ENCODE data around the gene NPTX1. TPM values are rescaled to one million over a fixed set of nuclear protein-coding genes. Genes with fewer than 3 reads are reported as not detected.

NPTX1 gene
- total RNA-seq, 3 donors from 2014 or later (not counting 1 experiment from before 2014, with no cell fraction given), result 1.0 to 2.2 (median 2.2) TPM

- no peaks in the 10 kb centered on the region for H3K9me3 ChIP-seq (ENCODE audit: control insufficient read depth, insufficient read depth, low read length)
Observed at GRCh38 chr17:80512233-80512632, 35.8 kb upstream of the NPTX1 start.

GRCh38 chr17:80511222-80512180, 35.1 kb upstream of the NPTX1 start:
- intact Hi-C loops (cut with micrococcal nuclease), result no loop called here
- Mint-ChIP-seq H3K4me3 (no peak overlapping the region), H3K27ac (no peak overlapping the region), H3K27me3 (ENCODE audit: low read depth in 2 of 2) (peaks cover 0 to 9% of the 10 kb centered on the region in 2 donors), H3K4me1 (no peaks in the 10 kb centered on the region), H3K36me3 (no peaks in the 10 kb centered on the region), H3K9me3 (no peaks in the 10 kb centered on the region)
- no peak overlapping the region for H3K27ac ChIP-seq (ENCODE audit: low read length)
- no peaks in the 10 kb centered on the region for H3K36me3 ChIP-seq (ENCODE audit: control insufficient read depth, insufficient read depth, low read length)
- TF ChIP-seq CTCF (IDR thresholded peaks at IDR 0.05), result no peak
- no peak overlapping the region for H3K4me3 ChIP-seq (ENCODE audit: low read length)
- ATAC-seq (peak in 1 of 3 donors; percentile 28), DNase-seq (no peak)
- H3K27me3 ChIP-seq (ENCODE audit: control insufficient read depth, insufficient read depth, low read length), result no peaks in the 10 kb centered on the region
- no peaks in the 10 kb centered on the region for H3K9me3 ChIP-seq (ENCODE audit: control insufficient read depth, insufficient read depth, low read length)
- H3K4me1 ChIP-seq (ENCODE audit: control insufficient read depth, insufficient read depth, low read length), result no peaks in the 10 kb centered on the region
- WGBS (ENCODE audit: insufficient coverage), result 55% methylated on average over 18 of the region's 18 CpGs

More at GRCh38 chr17:80512233-80512632, 35.8 kb upstream of the NPTX1 start:
- Histone ChIP-seq H3K27ac (ENCODE audit: low read length) (no peak overlapping the region), H3K27me3 (ENCODE audit: control insufficient read depth, insufficient read depth, low read length) (no peaks in the 10 kb centered on the region), H3K4me1 (ENCODE audit: control insufficient read depth, insufficient read depth, low read length) (no peaks in the 10 kb centered on the region), H3K4me3 (ENCODE audit: low read length) (no peak overlapping the region), H3K36me3 (ENCODE audit: control insufficient read depth, insufficient read depth, low read length) (no peaks in the 10 kb centered on the region)
- Mint-ChIP-seq H3K27me3 (ENCODE audit: low read depth in 2 of 2) (peaks cover 0 to 3% of the 10 kb centered on the region in 2 donors), H3K36me3 (no peaks in the 10 kb centered on the region), H3K9me3 (no peaks in the 10 kb centered on the region), H3K4me3 (no peak overlapping the region), H3K4me1 (no peaks in the 10 kb centered on the region), H3K27ac (no peak overlapping the region)
- TF ChIP-seq CTCF (IDR thresholded peaks at IDR 0.05), result no peak
- intact Hi-C loops (cut with micrococcal nuclease), result no loop called here
- ATAC-seq, result no peak
- DNase-seq, result no peak
- WGBS (ENCODE audit: insufficient coverage), result 88% methylated on average over 15 of the region's 15 CpGs

GRCh38 chr17:80510772-80511171, 34.4 kb upstream of the NPTX1 start:
- Mint-ChIP-seq H3K9me3 (no peaks in the 10 kb centered on the region), H3K4me3 (no peak overlapping the region), H3K27me3 (ENCODE audit: low read depth in 2 of 2) (peaks cover 0 to 9% of the 10 kb centered on the region in 2 donors), H3K27ac (no peak overlapping the region), H3K36me3 (no peaks in the 10 kb centered on the region), H3K4me1 (no peaks in the 10 kb centered on the region)
- Histone ChIP-seq H3K36me3 (ENCODE audit: control insufficient read depth, insufficient read depth, low read length) (no peaks in the 10 kb centered on the region), H3K27me3 (ENCODE audit: control insufficient read depth, insufficient read depth, low read length) (no peaks in the 10 kb centered on the region), H3K27ac (ENCODE audit: low read length) (no peak overlapping the region), H3K4me3 (ENCODE audit: low read length) (no peak overlapping the region), H3K4me1 (ENCODE audit: control insufficient read depth, insufficient read depth, low read length) (no peaks in the 10 kb centered on the region), H3K9me3 (ENCODE audit: control insufficient read depth, insufficient read depth, low read length) (no peaks in the 10 kb centered on the region)
- DNase-seq, result no peak
- 59% methylated on average over 9 of the region's 9 CpGs for WGBS (ENCODE audit: insufficient coverage)
- peak in 1 of 3 donors; percentile 16 for ATAC-seq
- intact Hi-C loops (cut with micrococcal nuclease), result no loop called here
- TF ChIP-seq CTCF (IDR thresholded peaks at IDR 0.05), result no peak
